ENCODE measurements around the gene RNF2.

DNA sequence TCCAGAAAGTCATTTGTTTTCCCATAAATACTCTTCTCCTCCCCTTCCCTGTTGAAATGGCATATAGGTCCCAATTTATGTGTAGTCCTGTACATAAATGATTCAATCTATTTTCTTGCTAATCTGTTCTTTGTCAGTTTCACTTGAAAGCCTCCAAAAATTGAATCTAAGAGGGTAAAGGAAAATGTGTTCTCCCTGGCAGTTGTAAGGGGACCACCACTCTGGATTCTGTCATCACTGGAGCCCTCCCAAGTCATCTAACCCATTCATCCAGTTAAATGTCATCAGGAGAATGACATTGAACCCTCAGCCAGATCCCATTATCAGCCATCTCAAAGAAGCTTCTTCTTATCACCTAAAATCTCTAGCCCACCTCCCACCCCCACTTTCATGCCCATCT, 35.0 kb upstream of the RNF2 start:
- TF ChIP-seq, protein P1, sequence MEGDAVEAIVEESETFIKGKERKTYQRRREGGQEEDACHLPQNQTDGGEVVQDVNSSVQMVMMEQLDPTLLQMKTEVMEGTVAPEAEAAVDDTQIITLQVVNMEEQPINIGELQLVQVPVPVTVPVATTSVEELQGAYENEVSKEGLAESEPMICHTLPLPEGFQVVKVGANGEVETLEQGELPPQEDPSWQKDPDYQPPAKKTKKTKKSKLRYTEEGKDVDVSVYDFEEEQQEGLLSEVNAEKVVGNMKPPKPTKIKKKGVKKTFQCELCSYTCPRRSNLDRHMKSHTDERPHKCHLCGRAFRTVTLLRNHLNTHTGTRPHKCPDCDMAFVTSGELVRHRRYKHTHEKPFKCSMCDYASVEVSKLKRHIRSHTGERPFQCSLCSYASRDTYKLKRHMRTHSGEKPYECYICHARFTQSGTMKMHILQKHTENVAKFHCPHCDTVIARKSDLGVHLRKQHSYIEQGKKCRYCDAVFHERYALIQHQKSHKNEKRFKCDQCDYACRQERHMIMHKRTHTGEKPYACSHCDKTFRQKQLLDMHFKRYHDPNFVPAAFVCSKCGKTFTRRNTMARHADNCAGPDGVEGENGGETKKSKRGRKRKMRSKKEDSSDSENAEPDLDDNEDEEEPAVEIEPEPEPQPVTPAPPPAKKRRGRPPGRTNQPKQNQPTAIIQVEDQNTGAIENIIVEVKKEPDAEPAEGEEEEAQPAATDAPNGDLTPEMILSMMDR (IDR thresholded peaks at IDR 0.05): no peak
- TF ChIP-seq POLR2A (IDR thresholded peaks at IDR 0.05) (no peak), POLR2AphosphoS5 (IDR thresholded peaks at IDR 0.05) (no peak), EP300 (IDR thresholded peaks at IDR 0.05) (no peak)

Measured in sigmoid colon (tissue), 4 donors.